GM19025 (cell line): ENCODE measurements around the gene NEK6.

Source experiments
- ATAC-seq: cut with Tn5 transposase; IDR thresholded peaks from one replicate; pipeline ENCODE4 v1.9.1; 2021; ENCODE audit warnings: mild to moderate bottlenecking, low read depth, moderate library complexity; ENCODE audit not compliant: unreplicated experiment

NEK6 gene

DNA sequence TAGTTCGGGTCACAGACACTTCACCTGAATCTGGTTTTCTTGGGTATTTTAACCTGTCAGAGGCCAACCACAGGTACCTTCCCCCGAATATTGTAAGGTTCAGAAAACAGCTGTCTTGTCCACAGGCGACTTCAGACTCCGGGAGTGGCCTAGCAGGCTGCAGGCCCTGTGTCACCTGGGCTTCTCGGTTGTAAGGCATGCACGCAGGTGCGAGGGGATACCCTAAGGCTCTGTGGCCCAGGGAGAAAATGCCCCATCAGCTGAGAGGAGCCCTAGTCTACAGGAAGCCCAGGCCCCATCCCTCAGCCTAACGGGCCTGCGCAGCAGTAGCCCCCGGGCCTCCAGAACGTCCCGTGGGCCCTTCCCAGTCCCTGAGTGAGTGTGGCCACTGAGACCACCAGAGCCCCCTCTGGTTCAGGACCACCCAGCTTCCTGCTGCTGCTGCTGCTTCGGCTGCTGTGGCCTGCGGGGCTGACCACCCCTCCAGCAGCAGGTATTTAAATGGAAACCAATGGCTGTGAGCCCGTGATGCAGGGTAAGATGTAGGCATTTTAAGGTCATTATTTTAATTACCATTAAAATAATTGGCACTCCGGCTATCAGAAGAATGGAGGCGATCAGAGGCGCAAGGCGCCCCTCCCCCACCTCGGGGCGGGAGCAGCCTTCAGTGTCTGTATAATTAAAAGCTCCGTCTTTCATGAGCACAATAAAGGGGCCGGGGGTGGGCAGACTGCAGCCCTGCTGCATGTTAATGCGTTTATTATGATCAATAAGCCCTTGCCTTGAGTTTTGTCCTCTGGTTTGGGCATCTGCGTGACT lies 92.1 kb downstream of the NEK6 start:
- no peak for ATAC-seq

DNA sequence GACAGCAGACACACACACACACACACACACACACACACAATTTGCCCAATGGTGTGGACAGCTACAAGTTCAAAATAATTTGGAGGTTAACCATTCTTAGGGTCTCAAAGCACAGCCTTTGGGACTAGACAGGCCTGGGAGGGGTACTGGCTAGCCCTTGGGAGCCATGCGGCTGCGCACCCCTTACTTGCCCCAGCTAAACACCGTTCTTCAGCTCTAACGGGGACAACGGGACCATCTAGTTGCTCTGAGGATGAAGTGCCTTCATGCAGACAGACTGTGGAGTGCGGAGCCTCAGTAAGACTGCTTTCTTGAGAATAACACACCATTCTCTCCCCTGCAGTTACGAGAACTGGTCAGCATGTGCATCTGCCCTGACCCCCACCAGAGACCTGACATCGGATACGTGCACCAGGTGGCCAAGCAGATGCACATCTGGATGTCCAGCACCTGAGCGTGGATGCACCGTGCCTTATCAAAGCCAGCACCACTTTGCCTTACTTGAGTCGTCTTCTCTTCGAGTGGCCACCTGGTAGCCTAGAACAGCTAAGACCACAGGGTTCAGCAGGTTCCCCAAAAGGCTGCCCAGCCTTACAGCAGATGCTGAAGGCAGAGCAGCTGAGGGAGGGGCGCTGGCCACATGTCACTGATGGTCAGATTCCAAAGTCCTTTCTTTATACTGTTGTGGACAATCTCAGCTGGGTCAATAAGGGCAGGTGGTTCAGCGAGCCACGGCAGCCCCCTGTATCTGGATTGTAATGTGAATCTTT lies 92.9 kb downstream of the NEK6 start:
- no peak for ATAC-seq

GRCh38 chr9:124351672-124352468 lies 94.1 kb downstream of the NEK6 start:
- no peak for ATAC-seq

DNA sequence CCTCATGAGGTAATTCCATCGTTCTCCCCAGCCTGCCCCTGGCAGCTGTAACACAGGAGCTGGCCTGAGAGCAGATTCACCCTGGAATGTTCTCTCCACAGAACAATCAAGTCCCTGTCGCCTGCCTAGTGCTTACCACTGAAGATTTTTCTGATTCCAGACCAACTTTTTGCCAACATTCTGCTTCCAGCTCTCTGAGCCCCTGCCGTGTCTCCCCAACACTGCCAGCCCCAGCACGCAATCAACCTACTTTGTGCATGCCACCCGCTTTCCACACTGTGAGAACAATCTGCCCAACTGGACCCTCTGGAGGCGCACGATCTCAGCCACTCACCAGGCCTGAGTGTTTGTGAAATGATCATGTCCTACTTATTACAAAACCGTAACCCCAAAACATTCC lies 94.9 kb downstream of the NEK6 start:
- ATAC-seq = no peak

GRCh38 chr9:124353166-124353768 lies 95.5 kb downstream of the NEK6 start:
- no peak for ATAC-seq

DNA sequence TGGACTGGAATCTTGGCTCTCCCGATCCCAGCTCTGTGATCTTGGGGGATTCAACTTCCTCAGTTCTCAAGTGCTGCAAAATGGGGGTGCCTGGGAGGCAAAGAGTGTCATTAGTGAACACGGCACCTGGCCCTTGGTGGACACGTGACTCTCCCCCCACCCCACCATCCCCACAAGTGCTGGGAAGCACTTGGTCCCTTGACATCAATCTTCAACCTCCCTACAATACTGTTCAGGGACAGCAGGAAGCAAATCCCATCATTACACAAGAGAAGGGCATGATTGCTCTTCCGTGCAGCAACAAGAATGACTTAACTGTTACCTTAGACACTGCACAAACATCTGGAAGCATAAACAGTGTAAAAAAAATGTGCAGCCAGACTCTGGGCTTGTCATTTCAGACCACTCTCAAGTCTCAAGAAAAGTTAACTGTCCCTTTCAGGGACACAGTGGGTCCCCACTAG lies 96.1 kb downstream of the NEK6 start:
- ATAC-seq = no peak

- ATAC-seq = no peak
Observed at GRCh38 chr9:124354346-124355038, 96.7 kb downstream of the NEK6 start.

GRCh38 chr9:124355039-124355940 lies 97.5 kb downstream of the NEK6 start:
- ATAC-seq = no peak

- no peak for ATAC-seq
Observed at GRCh38 chr9:124355941-124356744, 98.4 kb downstream of the NEK6 start.

GRCh38 chr9:124356745-124357390 lies 99.1 kb downstream of the NEK6 start:
- ATAC-seq = no peak

DNA sequence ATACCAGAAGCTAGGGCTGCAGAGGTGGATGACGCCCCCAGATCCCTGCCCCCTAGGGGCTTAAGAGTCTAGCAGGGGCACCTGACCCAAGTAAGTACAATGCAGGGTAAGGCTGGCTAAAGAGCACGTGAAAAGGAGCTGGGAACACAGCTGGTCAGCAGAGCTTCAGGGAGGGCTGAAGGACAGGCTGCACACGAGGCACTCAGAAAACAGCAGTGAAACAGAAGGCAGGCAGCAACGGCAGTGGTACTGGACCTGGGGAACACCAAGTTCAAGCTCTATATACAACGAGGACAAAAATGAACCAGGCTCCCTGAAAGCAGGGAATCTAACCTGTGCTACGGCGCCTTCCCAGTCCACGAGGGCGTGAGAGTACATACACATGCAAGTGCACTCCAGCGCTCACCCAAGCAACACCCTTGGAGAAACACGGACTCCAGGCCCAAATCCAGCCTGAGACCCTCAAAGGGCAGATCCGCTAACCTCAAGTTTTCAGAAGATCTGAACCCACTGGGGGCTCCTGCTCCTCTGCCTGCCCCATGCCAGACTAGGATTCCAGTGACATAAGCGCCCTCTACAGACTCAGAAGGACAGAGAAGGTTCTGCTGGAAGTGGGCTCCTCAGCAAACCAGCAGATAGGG lies 100.1 kb downstream of the NEK6 start:
- ATAC-seq = no peak

GRCh38 chr9:124358631-124359030 lies 100.9 kb downstream of the NEK6 start:
- ATAC-seq = no peak

GRCh38 chr9:124359426-124359825 lies 101.7 kb downstream of the NEK6 start:
- no peak for ATAC-seq

GRCh38 chr9:124359855-124360678 lies 102.3 kb downstream of the NEK6 start:
- ATAC-seq = no peak

GRCh38 chr9:124361128-124361527 lies 103.4 kb downstream of the NEK6 start:
- ATAC-seq = no peak

DNA sequence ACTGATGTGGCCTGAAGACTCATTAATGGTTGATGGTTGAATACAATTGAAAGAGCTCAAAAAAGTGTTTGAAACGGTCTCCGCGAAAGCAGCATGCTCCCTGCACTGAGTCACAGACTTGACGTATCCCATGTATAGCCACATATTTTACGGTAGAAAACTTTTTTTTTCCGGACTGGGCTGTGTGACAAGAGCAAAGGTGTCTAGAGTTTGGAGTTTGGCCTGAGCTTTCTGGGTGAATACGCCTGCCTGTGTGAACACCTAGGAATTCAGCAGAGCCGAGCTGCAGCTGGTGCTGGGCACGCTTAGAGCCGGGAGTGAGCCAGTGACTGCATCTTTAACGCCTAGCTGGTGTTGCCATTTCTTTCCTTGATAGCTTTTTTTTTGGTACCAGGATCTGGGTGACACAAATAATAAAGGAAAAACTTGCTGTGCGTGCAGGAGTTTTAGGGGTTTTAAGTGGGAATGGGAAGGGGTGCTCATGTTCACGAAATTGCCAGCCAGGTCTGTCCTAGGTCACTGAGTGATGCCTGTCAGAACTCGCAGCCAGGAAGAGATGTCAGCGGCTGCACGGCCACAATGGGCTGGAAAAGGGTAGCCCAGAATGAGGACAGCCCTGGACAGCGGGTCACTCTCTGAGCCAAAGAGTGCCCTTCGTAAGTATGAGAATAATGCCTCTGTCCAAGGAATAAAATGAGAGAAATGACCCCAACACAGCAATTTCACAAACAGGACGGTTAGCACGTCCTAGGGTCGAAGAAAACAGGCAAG lies 105.8 kb downstream of the NEK6 start:
- ATAC-seq = no peak
